Measurements from ENCODE around the gene JPH3.

The JPH3 gene

GRCh38 chr16:87664792-87665191 lies 62.5 kb downstream of the JPH3 start:
- TF ChIP-seq CTCF (IDR thresholded peaks at IDR 0.05) = no peak

- TF ChIP-seq CTCF (IDR thresholded peaks at IDR 0.05) = no peak
Observed at GRCh38 chr16:87665193-87665592, 62.9 kb downstream of the JPH3 start.

GRCh38 chr16:87666919-87667318 lies 64.6 kb downstream of the JPH3 start:
- no peak for TF ChIP-seq CTCF (IDR thresholded peaks at IDR 0.05)

GRCh38 chr16:87667443-87667842 lies 65.1 kb downstream of the JPH3 start:
- TF ChIP-seq CTCF (IDR thresholded peaks at IDR 0.05) = no peak

GRCh38 chr16:87667946-87668345 lies 65.6 kb downstream of the JPH3 start:
- TF ChIP-seq CTCF (IDR thresholded peaks at IDR 0.05) = no peak

GRCh38 chr16:87669672-87670071 lies 67.4 kb downstream of the JPH3 start:
- TF ChIP-seq CTCF (IDR thresholded peaks at IDR 0.05) = no peak

- no peak for TF ChIP-seq CTCF (IDR thresholded peaks at IDR 0.05)
Observed at GRCh38 chr16:87671221-87671620, 68.9 kb downstream of the JPH3 start.

GRCh38 chr16:87671715-87672270 lies 69.5 kb downstream of the JPH3 start:
- TF ChIP-seq CTCF (IDR thresholded peaks at IDR 0.05) = no peak
